Measurements from ENCODE around the gene CEP128.

- no peak for TF ChIP-seq EP300 (IDR thresholded peaks at IDR 0.05)
- no peak for TF ChIP-seq POLR2AphosphoS5 (IDR thresholded peaks at IDR 0.05)
- TF ChIP-seq POLR2A (IDR thresholded peaks at IDR 0.05) = no peak
- no peak for TF ChIP-seq CTCF (IDR thresholded peaks at IDR 0.05)
These were observed 95.7 kb downstream of the CEP128 start for GRCh38 chr14:80845856-80846255.

All from gastroesophageal sphincter (tissue), 3 donors.